ENCODE data around the gene PPARG.

The PPARG gene

GRCh38 chr3:12287727-12288181 lies 1.1 kb upstream of the PPARG start:
- Histone ChIP-seq H4K20me1 (ENCODE audit: control insufficient read depth, insufficient read depth, low read depth, low read length) (no peaks in the 10 kb centered on the region), H3K27me3 (ENCODE audit: control insufficient read depth, low read length) (no peaks in the 10 kb centered on the region)

GRCh38 chr3:12289524-12289923 lies 654 bp downstream of the PPARG start:
- H3K4me2 ChIP-seq (ENCODE audit: low read length) = no peak overlapping the region
- no peaks in the 10 kb centered on the region for H4K20me1 ChIP-seq (ENCODE audit: control insufficient read depth, insufficient read depth, low read depth, low read length)
- H3K27ac ChIP-seq (ENCODE audit: low read depth, low read length) = no peak overlapping the region
- no peaks in the 10 kb centered on the region for H3K79me2 ChIP-seq (ENCODE audit: control insufficient read depth, low read length)
- H3F3A ChIP-seq (ENCODE audit: control insufficient read depth, insufficient read depth) = no peaks in the 10 kb centered on the region
- H3K9me2 ChIP-seq (replicated peaks; ENCODE audit: control insufficient read depth, low read length) = no peaks in the 10 kb centered on the region
- H3K27me3 ChIP-seq (ENCODE audit: control insufficient read depth, low read length) = no peaks in the 10 kb centered on the region
- peaks cover 5% of the 10 kb centered on the region; the same call in 1 of the 2 replicates for H3K9me3 ChIP-seq (ENCODE audit: control insufficient read depth, insufficient read depth, low read length)
- H3K36me3 ChIP-seq (ENCODE audit: control insufficient read depth, low read length) = no peaks in the 10 kb centered on the region
- no peak overlapping the region for H3K4me3 ChIP-seq (ENCODE audit: low read length)
- H3K4me1 ChIP-seq (ENCODE audit: control insufficient read depth, low read length) = no peaks in the 10 kb centered on the region
- TF ChIP-seq, protein P1, sequence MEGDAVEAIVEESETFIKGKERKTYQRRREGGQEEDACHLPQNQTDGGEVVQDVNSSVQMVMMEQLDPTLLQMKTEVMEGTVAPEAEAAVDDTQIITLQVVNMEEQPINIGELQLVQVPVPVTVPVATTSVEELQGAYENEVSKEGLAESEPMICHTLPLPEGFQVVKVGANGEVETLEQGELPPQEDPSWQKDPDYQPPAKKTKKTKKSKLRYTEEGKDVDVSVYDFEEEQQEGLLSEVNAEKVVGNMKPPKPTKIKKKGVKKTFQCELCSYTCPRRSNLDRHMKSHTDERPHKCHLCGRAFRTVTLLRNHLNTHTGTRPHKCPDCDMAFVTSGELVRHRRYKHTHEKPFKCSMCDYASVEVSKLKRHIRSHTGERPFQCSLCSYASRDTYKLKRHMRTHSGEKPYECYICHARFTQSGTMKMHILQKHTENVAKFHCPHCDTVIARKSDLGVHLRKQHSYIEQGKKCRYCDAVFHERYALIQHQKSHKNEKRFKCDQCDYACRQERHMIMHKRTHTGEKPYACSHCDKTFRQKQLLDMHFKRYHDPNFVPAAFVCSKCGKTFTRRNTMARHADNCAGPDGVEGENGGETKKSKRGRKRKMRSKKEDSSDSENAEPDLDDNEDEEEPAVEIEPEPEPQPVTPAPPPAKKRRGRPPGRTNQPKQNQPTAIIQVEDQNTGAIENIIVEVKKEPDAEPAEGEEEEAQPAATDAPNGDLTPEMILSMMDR (IDR thresholded peaks at IDR 0.05; ENCODE audit: low read depth, low read length, poor library complexity, severe bottlenecking) = no peak
- no peak for TF ChIP-seq EZH2phosphoT487 (IDR thresholded peaks at IDR 0.05; ENCODE audit: borderline replicate concordance, low read length)

More at GRCh38 chr3:12287727-12288181, 1.1 kb upstream of the PPARG start:
- Histone ChIP-seq H3F3A (ENCODE audit: control insufficient read depth, insufficient read depth) (no peaks in the 10 kb centered on the region), H3K4me2 (ENCODE audit: low read length) (no peak overlapping the region), H3K4me1 (ENCODE audit: control insufficient read depth, low read length) (no peaks in the 10 kb centered on the region), H3K27ac (ENCODE audit: low read depth, low read length) (no peak overlapping the region), H3K9me2 (replicated peaks; ENCODE audit: control insufficient read depth, low read length) (no peaks in the 10 kb centered on the region), H3K79me2 (ENCODE audit: control insufficient read depth, low read length) (no peaks in the 10 kb centered on the region), H3K4me3 (ENCODE audit: low read length) (no peak overlapping the region), H3K9me3 (ENCODE audit: control insufficient read depth, insufficient read depth, low read length) (peaks cover 5% of the 10 kb centered on the region; the same call in 1 of the 2 replicates), H3K36me3 (ENCODE audit: control insufficient read depth, low read length) (no peaks in the 10 kb centered on the region)
- TF ChIP-seq, protein P1 (IDR thresholded peaks at IDR 0.05; ENCODE audit: low read depth, low read length, poor library complexity, severe bottlenecking) = no peak
- no peak for TF ChIP-seq EZH2phosphoT487 (IDR thresholded peaks at IDR 0.05; ENCODE audit: borderline replicate concordance, low read length)

DNA sequence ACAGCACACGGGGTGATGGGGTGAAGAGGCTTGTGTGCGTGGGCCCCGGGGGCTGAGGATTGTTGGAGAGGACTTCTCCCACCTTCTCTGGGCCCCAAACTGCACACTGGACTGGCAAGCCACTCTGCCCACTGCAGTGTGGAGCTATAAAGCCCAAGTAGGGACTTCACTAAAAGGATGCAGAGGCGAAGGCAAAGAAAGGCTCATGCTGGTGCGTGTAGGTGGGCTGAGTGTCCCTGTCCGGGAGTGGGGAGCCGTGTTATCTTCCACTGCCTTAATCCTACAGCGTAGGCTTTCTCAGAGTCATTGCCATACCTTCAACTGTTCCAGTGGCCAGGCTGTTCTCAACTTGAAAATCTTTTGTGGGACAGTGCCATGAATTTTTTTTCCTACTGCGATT lies 3.9 kb downstream of the PPARG start:
- H3K9me2 ChIP-seq (replicated peaks; ENCODE audit: control insufficient read depth, low read length) = no peaks in the 10 kb centered on the region
- no peaks in the 10 kb centered on the region for H3K36me3 ChIP-seq (ENCODE audit: control insufficient read depth, low read length)
- H3F3A ChIP-seq (ENCODE audit: control insufficient read depth, insufficient read depth) = no peaks in the 10 kb centered on the region
- no peak overlapping the region for H3K4me3 ChIP-seq (ENCODE audit: low read length)
- no peaks in the 10 kb centered on the region for H3K9me3 ChIP-seq (ENCODE audit: control insufficient read depth, insufficient read depth, low read length)
- no peaks in the 10 kb centered on the region for H3K4me1 ChIP-seq (ENCODE audit: control insufficient read depth, low read length)
- no peaks in the 10 kb centered on the region for H4K20me1 ChIP-seq (ENCODE audit: control insufficient read depth, insufficient read depth, low read depth, low read length)
- no peak overlapping the region for H3K4me2 ChIP-seq (ENCODE audit: low read length)
- no peaks in the 10 kb centered on the region for H3K27me3 ChIP-seq (ENCODE audit: control insufficient read depth, low read length)
- no peak overlapping the region for H3K27ac ChIP-seq (ENCODE audit: low read depth, low read length)
- no peaks in the 10 kb centered on the region for H3K79me2 ChIP-seq (ENCODE audit: control insufficient read depth, low read length)
- no peak for TF ChIP-seq EZH2phosphoT487 (IDR thresholded peaks at IDR 0.05; ENCODE audit: borderline replicate concordance, low read length)
- TF ChIP-seq, protein P1 (IDR thresholded peaks at IDR 0.05; ENCODE audit: low read depth, low read length, poor library complexity, severe bottlenecking) = no peak

Data from DOHH2 (cell line).